ENCODE data around the gene GAK.

The GAK gene

GRCh38 chr4:887034-887763, 44.9 kb downstream of the GAK start:
- DNase-seq: no peak

- DNase-seq: no peak
Measured at GRCh38 chr4:886244-886643, 45.9 kb downstream of the GAK start.

DNA sequence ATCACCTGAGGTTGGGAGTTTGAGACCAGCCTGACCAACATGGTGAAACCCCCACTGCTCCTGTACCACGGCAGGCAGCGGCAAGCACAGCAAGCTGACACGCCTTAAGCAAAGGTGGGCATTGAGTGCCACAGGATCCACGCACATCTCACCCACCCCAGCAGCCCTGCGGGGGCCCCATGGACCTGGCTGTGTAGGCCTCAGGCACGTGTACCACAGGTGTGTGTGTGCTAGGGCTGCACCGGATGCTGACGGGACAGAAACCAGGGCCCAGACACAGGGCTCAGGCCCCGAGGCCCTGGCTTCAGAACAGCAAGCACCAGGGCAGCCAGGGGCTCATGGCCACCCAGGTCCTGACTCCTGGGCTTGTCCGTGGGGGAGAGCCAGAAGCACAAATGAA, 46.8 kb downstream of the GAK start:
- no peak for DNase-seq

DNA sequence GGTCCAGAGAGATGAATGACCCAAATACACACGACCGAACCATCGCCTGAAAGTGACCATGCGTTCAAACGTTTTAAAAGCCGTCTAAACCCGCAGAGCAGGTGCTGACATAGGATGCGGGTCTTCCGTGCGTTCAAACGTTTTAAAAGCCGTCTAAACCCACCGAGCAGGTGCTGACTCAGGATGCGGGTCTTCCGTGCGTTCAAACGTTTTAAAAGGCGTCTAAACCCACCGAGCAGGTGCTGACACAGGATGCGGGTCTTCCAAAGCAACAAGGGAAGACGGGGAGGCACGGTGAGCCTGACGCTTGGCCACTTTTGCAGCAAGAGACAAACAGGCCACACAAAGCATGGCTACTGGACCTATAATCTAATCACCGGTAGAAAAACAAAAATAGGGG, 47.2 kb downstream of the GAK start:
- no peak for DNase-seq

GRCh38 chr4:884259-884658, 47.9 kb downstream of the GAK start:
- DNase-seq: no peak

DNA sequence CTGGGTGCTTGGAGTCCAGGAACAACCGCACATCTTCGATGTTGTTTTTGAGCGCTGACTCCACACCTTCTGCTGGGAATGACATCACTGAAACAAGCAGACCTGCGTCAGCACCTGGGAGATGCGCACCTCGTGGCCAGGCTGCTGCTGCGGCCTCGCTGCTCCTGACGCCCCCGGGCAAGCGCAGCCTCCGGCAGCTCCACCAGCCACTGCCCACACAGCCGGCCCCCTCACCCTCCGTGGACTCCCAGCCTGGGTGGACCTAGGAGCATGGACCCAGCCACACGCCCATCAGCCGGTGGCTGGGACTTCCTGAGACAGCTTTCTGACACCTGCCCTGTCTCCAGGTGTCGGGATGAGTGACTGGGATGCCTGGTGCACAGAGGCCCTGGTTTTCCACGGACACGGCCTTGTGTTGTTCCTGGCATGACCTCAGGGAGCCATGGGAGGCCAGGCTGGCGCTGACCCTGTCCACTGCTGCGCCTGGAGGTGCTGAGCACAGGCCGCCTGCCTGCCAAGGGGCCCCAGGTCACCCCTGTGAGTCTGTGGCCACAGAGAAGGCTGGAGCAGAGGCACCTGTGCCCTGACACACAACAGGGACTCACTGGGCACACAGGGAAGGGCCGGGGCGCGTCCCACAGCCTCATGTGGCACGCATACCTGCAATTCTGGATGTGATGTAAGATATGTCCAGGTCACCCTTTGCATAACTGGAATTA, 48.6 kb downstream of the GAK start:
- DNase-seq: no peak

- DNase-seq: no peak
Measured at GRCh38 chr4:882646-883045, 49.5 kb downstream of the GAK start.

- DNase-seq: no peak
Measured at GRCh38 chr4:881709-882108, 50.4 kb downstream of the GAK start.

- DNase-seq: no peak
Measured at GRCh38 chr4:880684-881405, 51.3 kb downstream of the GAK start.

GRCh38 chr4:879729-880077, 52.4 kb downstream of the GAK start:
- DNase-seq: peak; percentile 56

- peak; percentile 49 for DNase-seq
Measured at GRCh38 chr4:878796-879728, 53.1 kb downstream of the GAK start.

- no peak for DNase-seq
Measured at GRCh38 chr4:877502-877901, 54.6 kb downstream of the GAK start.

GRCh38 chr4:876780-877179, 55.3 kb downstream of the GAK start:
- DNase-seq: no peak

GRCh38 chr4:875818-876423, 56.2 kb downstream of the GAK start:
- DNase-seq: no peak

GRCh38 chr4:874971-875817, 56.9 kb downstream of the GAK start:
- no peak for DNase-seq

DNA sequence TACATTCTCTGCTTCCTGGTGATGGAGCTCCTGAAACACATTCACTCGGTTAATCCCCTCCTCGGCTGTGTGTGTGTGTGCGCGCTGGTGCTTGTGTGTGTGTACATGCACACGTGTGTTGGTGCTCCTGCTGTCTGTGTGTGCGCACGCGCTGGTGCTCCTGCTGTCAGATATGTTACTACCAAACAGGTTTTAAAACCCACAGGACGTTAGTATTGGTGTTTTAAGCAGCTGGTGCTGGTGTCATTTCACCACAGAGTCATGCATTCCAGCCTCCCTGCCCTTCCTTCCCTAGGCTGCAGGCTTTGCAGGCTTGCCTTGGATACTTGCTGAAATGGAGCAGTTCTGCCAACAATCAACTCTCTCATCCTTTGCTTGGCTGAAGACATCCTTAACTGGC, 58.1 kb downstream of the GAK start:
- no peak for DNase-seq

DNA sequence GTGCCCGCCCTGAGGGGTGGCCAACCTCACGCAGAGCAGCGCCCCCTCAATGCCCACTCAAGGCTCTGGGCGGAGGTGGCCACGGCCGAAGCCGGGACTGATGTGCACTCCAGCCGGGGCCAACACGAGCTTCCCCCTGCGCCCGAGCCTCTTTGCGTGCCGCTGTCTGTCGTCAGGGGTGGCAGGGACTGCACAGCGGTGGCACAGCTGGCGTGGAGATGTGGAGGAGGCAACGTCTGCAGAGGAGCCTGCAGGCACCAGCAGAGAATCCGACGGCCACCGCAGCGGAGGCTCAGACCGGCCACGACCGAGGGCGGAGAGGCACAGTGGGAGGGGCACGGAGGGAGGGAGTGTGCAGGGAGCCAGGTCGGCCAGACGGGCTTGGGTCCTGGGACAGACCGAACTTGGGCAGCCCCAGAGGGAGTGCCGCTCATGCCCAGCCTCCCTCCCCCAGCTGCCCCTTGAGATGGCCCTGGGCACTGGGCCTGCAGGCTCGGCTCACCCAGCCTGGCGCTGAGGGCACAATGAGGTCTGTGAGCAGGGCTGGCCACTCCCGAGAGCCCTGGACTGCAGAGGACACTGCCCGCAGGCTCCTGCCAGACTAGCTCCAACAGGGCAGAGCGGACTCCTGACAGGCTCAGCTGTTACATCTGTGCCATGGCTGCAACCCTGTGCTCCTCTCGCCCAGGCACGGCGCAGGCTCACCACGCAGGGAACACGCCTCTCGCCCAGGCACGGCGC, 59.7 kb downstream of the GAK start:
- DNase-seq: no peak

- no peak for DNase-seq
Measured at GRCh38 chr4:871484-871883, 60.6 kb downstream of the GAK start.

- no peak for DNase-seq
Measured at GRCh38 chr4:870951-871350, 61.2 kb downstream of the GAK start.

GRCh38 chr4:869776-870175, 62.3 kb downstream of the GAK start:
- no peak for DNase-seq

- no peak for DNase-seq
Measured at GRCh38 chr4:868421-868820, 63.7 kb downstream of the GAK start.

All from CD4-positive, alpha-beta T cell treated with Interleukin-12 subunit alpha and Interleukin-12 subunit beta, for 1 hour (primary cell).